ENCODE measurements around the gene MEIKIN.
"Not testable (repeated sequence)": the region's sequence is repeated elsewhere in the genome, so short reads cannot be mapped to it uniquely, and the experiment has no call there.

MEIKIN gene

GRCh38 chr5:131902266-131902665 lies 43.2 kb downstream of the MEIKIN start:
- FAIRE-seq, result not testable (repeated sequence)

DNA sequence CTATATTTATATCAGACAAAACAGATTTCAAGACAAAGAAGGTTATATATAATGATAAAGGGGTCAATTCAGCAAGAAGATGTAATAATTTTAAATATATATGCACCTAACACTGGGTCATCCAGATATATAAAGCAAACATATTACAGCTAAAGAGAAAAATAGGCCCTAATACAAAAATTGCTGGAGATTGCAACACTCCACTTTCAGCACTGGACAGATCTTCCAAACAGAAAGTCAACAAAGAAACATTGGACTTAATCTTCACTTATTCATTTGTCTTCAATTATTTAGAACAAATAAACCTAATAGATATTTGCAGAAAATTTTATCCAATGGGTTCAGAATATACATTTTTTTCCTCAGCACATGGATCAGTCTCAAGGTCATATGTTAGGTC lies 45.8 kb downstream of the MEIKIN start:
- FAIRE-seq, result no peak

- FAIRE-seq, result no peak
Measured at GRCh38 chr5:131883984-131884383, 61.5 kb downstream of the MEIKIN start.

GRCh38 chr5:131879705-131880104 lies 65.8 kb downstream of the MEIKIN start:
- FAIRE-seq, result no peak

DNA sequence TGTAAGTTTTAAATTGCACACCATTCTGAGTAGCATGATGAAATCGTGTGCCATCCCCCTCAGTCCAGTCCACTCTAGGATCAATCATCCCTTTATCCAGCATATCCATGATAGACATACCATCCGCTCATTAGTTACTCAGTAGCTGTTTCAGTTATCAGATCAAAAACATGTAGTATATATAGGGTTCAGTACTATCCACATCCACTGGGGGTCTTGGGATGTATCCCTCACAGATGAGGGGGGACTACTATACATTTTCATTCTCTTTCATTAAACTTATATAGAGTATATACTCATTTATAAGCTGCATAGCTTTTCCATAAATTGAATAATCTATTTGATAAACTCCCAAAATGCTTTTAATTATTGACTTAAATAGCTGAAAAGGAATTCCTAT lies 67.6 kb downstream of the MEIKIN start:
- FAIRE-seq, result no peak

GRCh38 chr5:131871251-131871650 lies 74.2 kb downstream of the MEIKIN start:
- FAIRE-seq, result not testable (repeated sequence)

- no peak for FAIRE-seq
Measured at GRCh38 chr5:131867524-131867923, 77.9 kb downstream of the MEIKIN start.

GRCh38 chr5:131863700-131864099 lies 81.8 kb downstream of the MEIKIN start:
- FAIRE-seq, result no peak

GRCh38 chr5:131857388-131857787 lies 88.1 kb downstream of the MEIKIN start:
- no peak for FAIRE-seq

GRCh38 chr5:131855452-131855851 lies 90.0 kb downstream of the MEIKIN start:
- FAIRE-seq, result no peak

DNA sequence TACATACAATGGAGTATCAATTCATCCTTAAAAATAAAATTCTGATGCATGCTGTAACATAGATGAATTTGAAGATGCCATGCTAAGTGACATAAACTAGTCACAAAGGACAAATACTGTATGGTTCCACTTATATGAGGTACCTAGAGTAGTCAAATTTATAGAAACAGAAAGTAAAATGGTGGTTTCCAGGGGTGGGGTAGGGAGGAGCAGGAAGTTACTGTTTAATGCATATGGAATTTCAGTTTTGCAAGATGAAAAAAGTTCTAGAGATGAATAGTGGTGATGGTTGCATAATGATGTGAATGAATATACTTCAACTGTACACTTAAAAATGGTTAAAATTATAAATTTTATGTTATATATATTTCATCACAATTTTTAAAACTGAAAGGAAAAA lies 91.3 kb downstream of the MEIKIN start:
- FAIRE-seq, result no peak

- FAIRE-seq, result no peak
Measured at GRCh38 chr5:131848662-131849061, 96.8 kb downstream of the MEIKIN start.

GRCh38 chr5:131846536-131846935 lies 98.9 kb downstream of the MEIKIN start:
- no peak for FAIRE-seq

- no peak for FAIRE-seq
Measured at GRCh38 chr5:131845828-131846227, 99.6 kb downstream of the MEIKIN start.

DNA sequence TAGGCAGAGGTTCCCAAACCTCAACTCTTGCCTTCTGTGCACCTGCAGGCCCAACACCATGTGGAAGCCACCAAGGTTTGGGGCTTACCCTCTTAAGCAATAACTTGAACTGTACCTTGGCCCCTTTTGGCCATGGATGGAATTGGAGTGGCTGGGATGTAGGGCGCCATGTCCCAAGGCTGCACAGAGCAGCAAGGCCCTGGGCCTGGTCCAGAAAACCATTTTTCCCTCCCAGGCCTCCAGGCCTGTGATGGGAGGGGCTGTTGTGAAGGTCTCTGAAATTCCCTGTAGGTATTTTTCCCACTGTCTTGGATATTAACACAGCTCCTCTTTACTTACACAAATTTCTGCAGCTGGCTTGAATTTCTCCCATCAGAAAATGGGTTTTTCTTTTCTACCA lies 102.5 kb downstream of the MEIKIN start:
- FAIRE-seq, result not testable (repeated sequence)

DNA sequence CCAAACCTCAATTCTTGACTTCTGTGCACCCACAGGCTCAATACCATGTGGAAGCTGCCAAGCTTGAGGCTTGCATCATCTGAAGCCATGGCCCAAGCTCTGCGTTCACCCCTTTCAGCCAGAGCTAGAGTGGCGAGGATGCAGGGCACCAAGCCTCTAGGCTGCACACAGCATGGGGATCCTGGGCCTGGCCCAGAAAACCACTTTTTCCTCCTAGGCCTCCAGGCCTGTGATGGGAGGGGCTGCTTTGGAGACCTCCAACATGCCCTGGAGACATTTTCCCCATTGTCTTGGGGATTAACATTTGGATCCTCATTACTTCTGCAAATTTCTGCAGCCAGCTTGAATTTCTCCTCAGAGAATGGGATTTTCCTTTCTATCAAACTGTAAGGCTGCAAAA lies 112.8 kb downstream of the MEIKIN start:
- FAIRE-seq, result not testable (repeated sequence)

DNA sequence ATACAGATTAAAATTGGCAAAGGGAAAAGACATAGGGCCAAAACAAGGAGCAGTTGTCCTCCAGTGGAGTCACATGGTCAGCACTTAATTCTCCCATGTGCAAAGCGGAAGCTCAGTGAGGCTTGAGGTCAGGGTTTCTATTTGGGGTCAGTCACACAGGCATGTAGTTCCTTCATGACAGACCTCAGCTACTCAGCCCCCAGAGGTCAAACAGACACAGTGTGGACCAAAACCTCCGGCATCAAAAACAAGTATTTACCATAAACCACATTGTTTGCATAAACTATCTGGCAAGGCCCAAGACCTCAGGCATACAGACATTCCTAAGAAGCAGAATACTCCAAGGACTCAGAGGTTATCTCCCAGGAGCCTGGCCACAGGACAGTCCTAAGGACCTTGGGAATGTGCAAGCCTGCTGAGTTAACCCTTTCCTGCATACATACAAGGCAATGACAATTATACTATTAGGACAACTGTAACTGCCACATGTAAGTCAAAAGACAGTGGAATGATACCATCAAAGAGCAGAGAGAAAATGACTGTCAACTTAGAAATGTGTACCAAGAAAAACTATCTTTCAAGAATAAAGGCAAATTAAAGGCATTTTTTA lies 120.0 kb downstream of the MEIKIN start:
- FAIRE-seq, result no peak

DNA sequence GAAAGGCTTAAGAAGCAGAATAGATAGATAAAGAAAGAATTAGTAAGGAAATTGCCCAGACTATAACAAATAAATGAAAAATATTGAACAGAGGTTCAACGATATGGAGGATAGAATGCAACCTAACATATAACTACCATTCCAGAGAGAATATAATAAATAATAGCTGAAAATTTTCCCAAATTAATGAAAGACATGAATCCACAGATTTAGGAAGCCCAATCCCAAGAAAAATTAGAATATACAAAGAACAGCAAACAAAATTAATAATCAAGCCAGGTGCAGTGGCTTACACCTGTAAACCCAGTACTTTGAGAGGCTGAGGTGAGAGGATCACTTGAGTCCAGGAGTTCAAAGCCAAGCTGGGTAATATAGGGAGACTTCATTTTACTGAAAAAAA lies 120.8 kb downstream of the MEIKIN start:
- FAIRE-seq, result no peak

DNA sequence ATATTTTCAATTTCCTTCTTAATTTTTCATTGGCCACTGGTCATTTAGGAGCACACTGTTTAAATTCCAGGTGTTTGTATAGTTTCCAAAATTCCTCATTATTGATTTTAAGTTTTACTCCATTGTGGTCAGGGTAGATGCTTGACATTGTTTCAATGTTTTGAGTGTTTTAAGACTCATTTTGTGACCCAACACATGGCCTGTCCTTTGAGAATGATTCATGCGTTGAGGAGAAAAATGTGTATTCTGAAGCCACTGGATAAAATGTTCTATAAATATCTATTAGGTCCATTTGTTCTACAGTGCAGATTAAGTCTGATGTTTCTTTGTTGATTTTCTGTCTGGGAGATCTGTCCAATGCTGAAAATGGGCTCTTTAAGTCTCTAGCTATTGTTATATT lies 124.2 kb downstream of the MEIKIN start:
- no peak for FAIRE-seq

DNA sequence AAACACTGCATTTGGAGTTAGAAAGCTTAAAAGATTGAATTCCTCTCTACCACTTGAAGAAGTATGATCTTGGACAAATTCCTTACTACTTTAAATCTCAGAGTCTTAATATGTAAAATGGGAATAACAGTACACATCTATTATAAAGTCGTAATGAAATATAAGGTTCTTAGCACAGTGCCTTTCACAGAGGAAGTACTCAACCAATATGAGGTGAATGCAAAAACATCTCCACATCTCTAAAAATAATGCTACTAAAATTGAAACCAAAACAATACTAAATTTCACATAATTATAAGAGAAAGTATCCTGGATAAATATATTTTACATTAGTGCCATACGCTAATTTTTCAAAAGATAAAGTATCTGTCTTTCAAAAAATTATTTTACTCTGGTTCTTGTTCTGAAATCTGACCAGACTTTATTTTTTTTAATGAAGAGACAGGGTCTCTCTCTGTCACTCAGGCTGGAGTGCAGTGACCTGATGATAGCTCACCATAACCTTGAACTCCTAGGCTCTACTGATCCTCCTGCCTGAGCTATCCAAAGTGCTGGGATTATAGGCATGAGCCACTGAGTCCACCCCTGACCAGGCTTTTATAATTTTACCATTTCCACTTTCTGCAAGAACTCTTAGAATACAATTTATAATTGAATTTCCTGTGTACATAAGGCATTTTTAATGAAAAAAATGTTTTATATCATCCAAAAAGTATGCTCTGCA lies 127.3 kb downstream of the MEIKIN start:
- no peak for FAIRE-seq

GRCh38 chr5:131814990-131815389 lies 130.5 kb downstream of the MEIKIN start:
- no peak for FAIRE-seq

- FAIRE-seq, result no peak
Measured at GRCh38 chr5:131812371-131813160, 132.9 kb downstream of the MEIKIN start.

GRCh38 chr5:131810510-131811249 lies 134.8 kb downstream of the MEIKIN start:
- FAIRE-seq, result no peak

Data from colon (tissue), 2 donors.